Uterus (tissue), 2 donors: ENCODE results near the gene SNX9.

Experiments used
- POLR2A ChIP-seq, 2 donors: fragments of 450-650 bp; IDR thresholded peaks; one replicate each; pipeline ENCODE4 v1.6.1; 2016; ENCODE audit warnings: antibody characterized with exemption in 2 of 2, mild to moderate bottlenecking in 1 of 2, moderate library complexity in 1 of 2
- TF ChIP-seq, protein P1 (sequence below), 4 experiments: fragments of 200-600 bp in 2 of 4; fragments of 450-650 bp in 2 of 4; sonication (generic) in 2 of 4; IDR thresholded peaks; one replicate each; pipeline ENCODE4 v1.5.1; 2016 to 2019; ENCODE audit warnings: antibody characterized with exemption in 4 of 4, mild to moderate bottlenecking in 2 of 4, moderate library complexity in 1 of 4

DNA sequence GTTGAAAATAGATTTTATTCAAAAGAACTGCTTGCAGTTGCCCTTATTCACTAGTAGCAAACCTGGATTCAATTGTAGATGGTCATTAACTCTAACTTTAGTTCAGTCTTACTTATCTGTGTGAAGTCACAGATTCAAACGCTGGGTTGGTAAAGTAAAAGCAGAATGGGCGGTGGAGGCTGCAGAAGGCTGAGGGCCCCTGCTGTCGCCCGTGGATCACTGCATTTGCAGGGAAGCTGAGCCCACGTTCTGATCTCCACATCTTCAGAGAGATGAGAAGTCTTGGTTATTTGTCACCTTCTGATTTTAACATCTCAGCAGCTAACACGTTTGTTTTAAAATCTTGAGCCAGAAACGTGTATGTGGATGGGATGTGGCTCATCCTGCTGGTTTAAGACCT lies 75.1 kb downstream of the SNX9 start:
- TF ChIP-seq, protein P1, sequence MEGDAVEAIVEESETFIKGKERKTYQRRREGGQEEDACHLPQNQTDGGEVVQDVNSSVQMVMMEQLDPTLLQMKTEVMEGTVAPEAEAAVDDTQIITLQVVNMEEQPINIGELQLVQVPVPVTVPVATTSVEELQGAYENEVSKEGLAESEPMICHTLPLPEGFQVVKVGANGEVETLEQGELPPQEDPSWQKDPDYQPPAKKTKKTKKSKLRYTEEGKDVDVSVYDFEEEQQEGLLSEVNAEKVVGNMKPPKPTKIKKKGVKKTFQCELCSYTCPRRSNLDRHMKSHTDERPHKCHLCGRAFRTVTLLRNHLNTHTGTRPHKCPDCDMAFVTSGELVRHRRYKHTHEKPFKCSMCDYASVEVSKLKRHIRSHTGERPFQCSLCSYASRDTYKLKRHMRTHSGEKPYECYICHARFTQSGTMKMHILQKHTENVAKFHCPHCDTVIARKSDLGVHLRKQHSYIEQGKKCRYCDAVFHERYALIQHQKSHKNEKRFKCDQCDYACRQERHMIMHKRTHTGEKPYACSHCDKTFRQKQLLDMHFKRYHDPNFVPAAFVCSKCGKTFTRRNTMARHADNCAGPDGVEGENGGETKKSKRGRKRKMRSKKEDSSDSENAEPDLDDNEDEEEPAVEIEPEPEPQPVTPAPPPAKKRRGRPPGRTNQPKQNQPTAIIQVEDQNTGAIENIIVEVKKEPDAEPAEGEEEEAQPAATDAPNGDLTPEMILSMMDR (IDR thresholded peaks at IDR 0.05), result no peak
- TF ChIP-seq POLR2A (IDR thresholded peaks at IDR 0.05), result no peak
